ENCODE data around the gene MOB1B.

Gene MOB1B

GRCh38 chr4:70994069-70994366 lies 91.8 kb downstream of the MOB1B start:
- TF ChIP-seq USF1 (IDR thresholded peaks at IDR 0.05), result no peak
- no peak for TF ChIP-seq EP300 (IDR thresholded peaks at IDR 0.05; ENCODE audit: borderline replicate concordance)
- TF ChIP-seq TEAD4 (IDR thresholded peaks at IDR 0.05), result no peak
- TF ChIP-seq CREB1 (IDR thresholded peaks at IDR 0.05; ENCODE audit: low read depth), result no peak
- TF ChIP-seq EGR1 (IDR thresholded peaks at IDR 0.05), result no peak
- TF ChIP-seq YY1 (IDR thresholded peaks at IDR 0.05; ENCODE audit: low read depth), result no peak
- no peak for TF ChIP-seq NFIC (IDR thresholded peaks at IDR 0.05)

GRCh38 chr4:70994387-70995099 lies 92.4 kb downstream of the MOB1B start:
- TF ChIP-seq TCF12 (IDR thresholded peaks at IDR 0.05; ENCODE audit: low read depth) (no peak), TEAD4 (IDR thresholded peaks at IDR 0.05) (no peak), USF1 (IDR thresholded peaks at IDR 0.05) (no peak), EP300 (IDR thresholded peaks at IDR 0.05; ENCODE audit: borderline replicate concordance) (no peak), MAX (IDR thresholded peaks at IDR 0.05) (no peak), NFIC (IDR thresholded peaks at IDR 0.05) (no peak), RAD21 (IDR thresholded peaks at IDR 0.05; ENCODE audit: low read depth) (no peak), CREB1 (IDR thresholded peaks at IDR 0.05; ENCODE audit: low read depth) (no peak), TAF1 (IDR thresholded peaks at IDR 0.05; ENCODE audit: low read depth) (no peak), EGR1 (IDR thresholded peaks at IDR 0.05) (no peak), YY1 (IDR thresholded peaks at IDR 0.05; ENCODE audit: low read depth) (no peak), CEBPB (IDR thresholded peaks at IDR 0.05) (no peak), REST (IDR thresholded peaks at IDR 0.05; ENCODE audit: low read depth) (no peak), ZBTB7A (IDR thresholded peaks at IDR 0.05; ENCODE audit: low read depth) (no peak), FOXM1 (IDR thresholded peaks at IDR 0.05; ENCODE audit: borderline replicate concordance, low read depth) (no peak)

- no peak for TF ChIP-seq ZBTB7A (IDR thresholded peaks at IDR 0.05; ENCODE audit: low read depth)
- no peak for TF ChIP-seq TAF1 (IDR thresholded peaks at IDR 0.05; ENCODE audit: low read depth)
- no peak for TF ChIP-seq TCF12 (IDR thresholded peaks at IDR 0.05; ENCODE audit: low read depth)
- no peak for TF ChIP-seq NFIC (IDR thresholded peaks at IDR 0.05)
- no peak for TF ChIP-seq USF1 (IDR thresholded peaks at IDR 0.05)
- TF ChIP-seq CEBPB (IDR thresholded peaks at IDR 0.05), result no peak
- TF ChIP-seq EGR1 (IDR thresholded peaks at IDR 0.05), result no peak
- no peak for TF ChIP-seq RAD21 (IDR thresholded peaks at IDR 0.05; ENCODE audit: low read depth)
- TF ChIP-seq YY1 (IDR thresholded peaks at IDR 0.05; ENCODE audit: low read depth), result no peak
- no peak for TF ChIP-seq FOXM1 (IDR thresholded peaks at IDR 0.05; ENCODE audit: borderline replicate concordance, low read depth)
Measured at GRCh38 chr4:70996018-70996360, 93.8 kb downstream of the MOB1B start.

- TF ChIP-seq USF1 (IDR thresholded peaks at IDR 0.05), result no peak
- TF ChIP-seq YY1 (IDR thresholded peaks at IDR 0.05; ENCODE audit: low read depth), result no peak
- no peak for TF ChIP-seq TEAD4 (IDR thresholded peaks at IDR 0.05)
- no peak for TF ChIP-seq FOXM1 (IDR thresholded peaks at IDR 0.05; ENCODE audit: borderline replicate concordance, low read depth)
- no peak for TF ChIP-seq NFIC (IDR thresholded peaks at IDR 0.05)
- no peak for TF ChIP-seq CEBPB (IDR thresholded peaks at IDR 0.05)
- TF ChIP-seq TCF12 (IDR thresholded peaks at IDR 0.05; ENCODE audit: low read depth), result no peak
- TF ChIP-seq EGR1 (IDR thresholded peaks at IDR 0.05), result no peak
- no peak for TF ChIP-seq EP300 (IDR thresholded peaks at IDR 0.05; ENCODE audit: borderline replicate concordance)
- no peak for TF ChIP-seq CREB1 (IDR thresholded peaks at IDR 0.05; ENCODE audit: low read depth)
- TF ChIP-seq TAF1 (IDR thresholded peaks at IDR 0.05; ENCODE audit: low read depth), result no peak
- no peak for TF ChIP-seq MAX (IDR thresholded peaks at IDR 0.05)
Measured at GRCh38 chr4:70997036-70997435, 94.9 kb downstream of the MOB1B start.

GRCh38 chr4:70997546-70997945 lies 95.4 kb downstream of the MOB1B start:
- no peak for TF ChIP-seq FOXM1 (IDR thresholded peaks at IDR 0.05; ENCODE audit: borderline replicate concordance, low read depth)
- TF ChIP-seq MAX (IDR thresholded peaks at IDR 0.05), result no peak
- no peak for TF ChIP-seq REST (IDR thresholded peaks at IDR 0.05; ENCODE audit: low read depth)
- TF ChIP-seq YY1 (IDR thresholded peaks at IDR 0.05; ENCODE audit: low read depth), result no peak
- no peak for TF ChIP-seq TAF1 (IDR thresholded peaks at IDR 0.05; ENCODE audit: low read depth)
